CD4-positive, alpha-beta T cell treated with Interleukin-6 at 100 ng/mL for 8 hours (primary cell): ENCODE results near the gene CSNK1G1.
"Not testable (repeated sequence)": the region's sequence is repeated elsewhere in the genome, so short reads cannot be mapped to it uniquely, and the experiment has no call there.

ENCODE experiments used
- DNase-seq: peaks from one replicate; pipeline ENCODE4 v3.0.0-alpha.2; 2020; ENCODE audit warnings: mixed read lengths, low spot score

Gene CSNK1G1

DNA sequence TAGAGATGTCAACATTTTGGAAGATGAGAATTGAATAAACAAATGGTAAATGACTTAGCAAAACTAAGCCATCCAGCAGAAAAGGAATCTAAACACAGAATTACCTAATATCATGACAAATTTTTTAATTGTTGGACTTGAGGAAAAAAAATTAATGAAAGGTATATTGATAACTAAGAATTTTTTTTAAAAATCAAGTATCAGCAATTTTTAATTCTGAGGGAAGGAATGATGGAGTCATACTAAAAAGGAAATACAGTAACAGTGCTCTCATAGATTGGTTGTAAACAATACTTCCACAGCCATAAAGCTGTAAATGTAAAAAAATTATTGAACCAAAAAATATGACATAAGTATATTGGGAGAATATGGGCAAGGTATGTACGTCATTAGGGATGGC lies 68.0 kb downstream of the CSNK1G1 start:
- no peak for DNase-seq

DNA sequence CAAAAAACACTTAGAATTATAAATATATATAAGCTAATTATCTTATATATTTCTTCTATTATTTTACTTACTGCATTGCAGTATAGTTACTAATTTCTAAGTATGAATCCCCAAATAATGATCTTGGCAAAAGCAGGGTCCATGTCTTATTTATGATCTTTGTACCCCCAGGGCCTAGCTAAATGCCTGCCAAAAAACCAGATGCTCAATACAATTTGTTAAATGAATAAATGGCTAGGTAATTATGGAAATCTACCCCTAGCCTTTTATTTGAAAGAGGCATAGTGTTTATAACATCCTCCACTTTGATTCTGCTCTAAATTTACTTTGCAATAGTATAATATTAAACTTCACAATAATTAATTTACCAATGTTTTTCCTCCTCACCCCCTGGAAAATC lies 69.5 kb downstream of the CSNK1G1 start:
- no peak for DNase-seq

DNA sequence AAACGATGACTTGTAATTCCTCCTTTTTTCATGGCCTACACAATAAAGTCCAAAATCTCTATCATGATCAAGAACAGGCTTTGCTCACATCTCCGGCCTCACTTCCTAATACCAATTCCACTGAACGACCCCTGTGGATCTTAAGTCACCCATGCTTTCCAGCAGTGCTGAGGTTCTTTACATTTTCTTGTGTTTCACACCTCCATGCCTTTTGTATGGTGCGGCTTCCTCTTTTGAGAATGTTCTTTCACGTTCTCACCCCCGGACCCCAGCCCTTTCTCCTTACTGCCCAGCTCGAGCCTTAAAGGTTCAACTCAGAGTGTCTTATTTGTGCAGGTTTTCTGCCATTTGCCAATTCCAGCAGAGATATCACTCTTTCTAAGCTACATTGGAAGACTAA lies 70.1 kb downstream of the CSNK1G1 start:
- no peak for DNase-seq

DNA sequence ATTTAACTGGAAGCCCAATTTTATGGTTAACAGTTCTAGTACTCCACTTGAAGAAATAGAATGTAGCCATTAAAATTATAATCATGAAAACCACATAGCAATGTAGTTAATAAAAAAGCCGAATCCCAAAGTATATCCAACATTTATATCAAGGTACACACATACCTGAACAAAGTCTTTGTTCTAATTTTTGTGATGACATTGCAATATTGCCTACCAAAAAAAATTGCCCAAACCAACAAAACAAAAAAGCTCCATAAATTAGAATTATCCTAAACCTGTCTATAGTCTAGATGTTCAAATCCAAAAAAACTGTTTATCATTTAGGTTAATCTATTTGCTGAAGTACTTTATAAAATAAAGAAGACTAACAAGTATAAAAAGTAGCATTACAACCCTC lies 70.8 kb downstream of the CSNK1G1 start:
- DNase-seq: no peak

DNA sequence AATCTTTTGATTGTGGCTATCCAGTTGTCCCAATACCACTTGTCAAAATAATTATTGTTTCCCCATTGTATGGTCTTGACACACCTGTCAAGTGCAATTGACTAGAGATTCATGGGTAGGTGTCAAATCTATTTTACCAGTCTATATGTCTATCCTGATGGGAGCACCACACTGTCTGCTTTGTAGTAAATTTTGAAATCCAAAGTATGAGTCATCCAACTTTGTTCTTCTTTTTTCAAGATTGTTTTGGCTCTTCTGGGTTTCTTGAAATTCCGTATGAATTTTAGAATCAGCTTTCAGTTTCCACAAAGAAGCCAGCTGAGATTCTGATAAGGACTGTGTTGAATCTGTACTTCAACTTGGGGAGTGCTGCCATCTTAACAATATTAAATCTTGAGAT lies 71.9 kb downstream of the CSNK1G1 start:
- DNase-seq: no peak

DNA sequence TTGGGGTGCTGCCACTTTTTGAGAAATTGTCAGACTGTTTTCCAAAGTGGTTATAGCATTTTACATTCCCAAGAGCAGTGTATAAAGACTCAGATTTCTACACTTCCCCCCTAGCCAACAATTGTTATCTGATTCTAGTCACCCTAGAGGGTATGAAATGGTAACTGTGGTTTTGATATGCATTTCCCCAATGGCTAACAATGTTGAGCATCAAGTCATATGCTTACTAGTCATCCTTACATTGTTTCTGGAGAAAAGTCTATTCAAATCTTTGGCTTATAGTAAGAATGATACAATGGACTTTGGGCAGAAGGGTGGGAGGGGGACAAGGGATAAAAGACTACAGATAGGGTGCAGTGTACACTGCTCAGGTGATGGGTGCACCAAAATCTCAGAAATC lies 73.3 kb downstream of the CSNK1G1 start:
- DNase-seq: no peak

DNA sequence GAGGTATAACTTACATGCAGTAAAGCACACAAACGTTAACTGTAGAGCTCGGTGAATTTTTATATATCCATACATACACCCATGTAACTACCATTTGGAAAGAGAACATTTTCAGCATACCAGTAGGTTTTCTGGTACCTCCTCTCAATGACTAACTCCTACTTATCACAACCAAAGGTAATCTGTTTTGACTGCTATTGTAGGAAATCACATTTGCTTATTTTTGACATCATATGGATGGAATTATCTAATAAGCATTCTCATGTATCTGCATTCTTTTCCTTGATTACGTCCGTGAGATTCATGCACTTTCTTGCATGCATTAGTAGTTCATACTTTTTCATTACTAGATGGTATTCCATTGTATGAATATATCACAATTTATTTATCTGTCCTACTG lies 76.8 kb downstream of the CSNK1G1 start:
- DNase-seq: no peak

DNA sequence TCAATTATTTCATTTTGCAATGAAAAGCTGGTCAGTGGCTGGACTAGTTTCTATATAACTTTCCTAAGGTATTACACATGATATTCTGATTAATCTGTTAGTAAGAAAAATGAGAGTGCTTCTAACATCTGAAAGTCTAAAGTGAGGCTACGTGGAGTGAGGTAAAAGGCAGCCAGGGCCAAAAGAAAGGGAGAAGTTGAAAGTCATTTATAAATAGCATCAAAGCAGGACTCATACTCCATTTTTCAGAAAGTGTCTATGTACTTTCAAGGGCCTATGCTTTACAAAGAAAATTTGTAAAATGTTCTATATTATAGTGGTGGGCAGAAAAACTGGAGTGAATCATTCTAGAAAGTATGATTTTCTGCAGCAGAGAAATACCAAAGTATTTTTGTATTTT lies 80.0 kb downstream of the CSNK1G1 start:
- no peak for DNase-seq

DNA sequence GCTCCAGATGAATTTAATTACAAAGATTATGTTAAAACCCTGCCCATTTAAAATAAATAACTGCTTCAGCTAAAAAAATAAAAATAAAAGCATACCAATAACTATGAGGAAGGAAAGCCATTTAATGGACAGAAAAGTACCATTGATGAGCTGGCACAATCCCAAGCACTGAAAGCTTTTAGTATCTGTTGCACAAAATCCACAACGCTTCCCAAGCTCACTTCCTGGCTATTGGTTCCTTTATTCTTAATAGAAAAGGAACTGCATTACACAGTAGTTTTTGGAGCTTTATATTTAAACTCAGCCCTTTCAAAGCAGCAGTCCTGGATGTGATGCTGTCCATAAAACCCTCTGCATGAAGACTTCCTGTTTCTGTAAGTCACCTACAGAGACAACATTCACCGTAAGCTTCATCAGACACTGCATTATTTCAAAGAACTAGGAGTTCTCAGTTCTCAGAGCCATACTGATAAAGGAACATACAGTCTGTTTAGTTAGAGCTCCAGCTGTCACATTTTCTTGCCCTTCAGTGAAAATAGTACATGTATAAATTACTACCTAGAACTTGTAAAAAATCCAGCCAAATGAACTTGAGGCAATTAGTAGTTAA lies 81.5 kb downstream of the CSNK1G1 start:
- DNase-seq: no peak

DNA sequence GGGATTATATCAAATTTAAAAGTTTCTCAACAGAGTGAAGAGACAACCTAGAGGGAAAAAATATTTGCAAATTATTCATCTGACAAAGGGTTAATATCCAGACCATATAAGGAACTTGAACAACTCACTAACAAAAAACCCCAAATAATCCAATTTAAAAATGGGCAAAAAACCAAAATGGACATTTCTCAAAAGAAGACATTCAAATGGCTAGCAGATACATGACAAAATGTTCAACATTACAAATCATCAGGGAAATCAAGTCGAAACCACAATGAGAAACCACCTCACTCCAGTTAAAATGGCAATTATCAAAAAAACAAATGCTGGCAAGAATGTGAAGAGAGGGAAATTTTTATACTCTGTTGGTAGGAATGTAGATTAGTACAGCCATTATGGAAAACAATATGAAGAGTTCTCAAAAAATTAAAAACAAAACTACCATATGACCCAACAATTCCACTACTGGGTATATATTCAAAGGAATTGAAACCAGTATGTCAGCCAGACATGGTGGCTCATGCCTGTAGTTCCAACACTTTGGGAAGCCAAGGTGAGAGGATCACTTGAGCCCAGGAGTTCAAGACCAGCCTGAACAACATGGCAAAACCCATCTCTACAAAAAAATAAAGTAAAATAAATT lies 88.5 kb downstream of the CSNK1G1 start:
- DNase-seq: no peak

DNA sequence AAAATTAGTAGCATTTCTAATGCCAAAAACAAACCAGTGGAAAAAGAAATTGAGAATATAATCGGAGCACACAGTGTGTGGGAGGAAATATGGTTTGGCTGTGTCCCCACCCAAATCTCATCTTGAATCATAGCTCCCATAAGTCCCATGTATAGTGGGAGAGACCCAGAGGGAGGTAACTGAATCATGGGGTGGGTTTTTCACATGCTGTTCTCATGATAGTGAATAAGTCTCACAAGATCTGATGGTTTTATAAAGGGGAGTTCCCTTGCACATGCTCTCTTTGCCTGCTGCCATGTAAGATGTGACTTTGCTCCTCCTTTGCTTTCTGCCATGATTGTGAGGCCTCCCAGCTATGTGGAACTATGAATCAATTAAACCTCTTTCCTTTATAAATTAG lies 90.8 kb downstream of the CSNK1G1 start:
- not testable (repeated sequence) for DNase-seq

DNA sequence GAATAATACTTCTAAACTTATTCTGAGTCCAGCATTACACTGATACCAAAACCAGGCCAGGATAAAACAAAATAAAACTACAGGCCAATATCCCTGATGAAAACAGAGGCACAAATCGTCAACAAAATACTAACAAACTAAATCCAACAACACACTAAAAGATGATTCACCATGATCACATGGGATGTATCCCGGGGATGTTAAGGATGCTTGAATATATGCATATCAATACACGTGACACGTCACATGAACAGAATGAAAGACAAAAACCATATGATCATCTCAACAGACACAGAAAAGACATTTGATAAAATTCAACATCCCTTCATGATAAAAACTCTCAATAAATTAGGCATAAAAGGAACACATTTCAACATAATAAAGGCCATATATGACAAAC lies 91.5 kb downstream of the CSNK1G1 start:
- DNase-seq: no peak

DNA sequence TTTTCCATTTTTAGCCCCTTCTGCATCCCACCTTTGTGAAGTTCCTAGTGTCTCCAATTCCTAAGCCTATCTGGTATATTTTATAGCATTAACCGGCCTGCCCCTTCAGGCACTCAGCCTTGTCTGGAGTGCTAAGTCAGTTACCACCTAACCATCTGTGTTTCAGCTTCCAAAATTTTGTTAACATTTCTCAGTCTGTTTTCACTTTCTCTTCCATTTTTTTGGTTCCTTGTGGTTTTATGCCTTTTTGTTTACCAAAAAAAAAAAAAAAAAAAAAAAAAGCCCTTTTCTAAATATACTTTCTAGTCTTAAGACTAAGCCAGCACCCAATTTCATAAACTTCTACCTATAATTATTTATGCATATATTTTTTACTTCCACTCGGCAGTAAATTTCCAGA lies 92.4 kb downstream of the CSNK1G1 start:
- DNase-seq: no peak

DNA sequence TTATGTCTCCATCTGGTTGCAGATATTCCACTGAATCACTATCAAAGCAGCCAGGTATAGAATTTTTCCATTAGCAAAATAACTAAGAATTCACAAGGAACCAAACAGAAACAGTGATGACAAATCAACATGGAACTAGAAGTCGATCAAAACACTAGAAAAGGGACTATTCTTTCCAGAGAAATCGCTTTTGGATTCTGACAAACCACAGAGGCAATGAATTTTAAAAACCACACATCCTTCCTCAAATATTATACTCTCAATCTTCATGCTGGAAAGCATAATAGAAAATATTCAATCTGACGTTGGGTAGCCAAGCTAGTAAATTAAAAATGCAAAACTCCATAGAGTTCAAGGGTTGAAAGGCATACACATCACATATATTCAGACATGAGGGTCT lies 99.9 kb downstream of the CSNK1G1 start:
- no peak for DNase-seq

DNA sequence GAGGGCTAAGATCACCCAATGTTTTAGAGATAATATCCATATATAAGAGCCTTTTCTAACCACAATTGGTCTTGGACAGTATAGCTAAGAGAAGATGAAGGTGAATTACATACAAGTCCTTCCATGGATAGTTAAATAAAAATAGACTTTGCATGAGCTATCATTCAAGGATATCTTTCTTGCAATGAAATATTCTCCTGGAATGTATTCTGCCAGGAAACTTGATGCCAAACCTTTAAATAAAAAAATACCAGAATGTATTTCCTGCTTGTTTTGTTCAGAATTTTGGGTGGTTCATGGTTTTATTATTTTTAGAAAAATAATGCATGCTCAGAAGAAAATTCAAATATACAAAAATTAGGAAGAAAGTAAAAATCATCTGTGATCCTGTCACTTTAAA lies 104.3 kb downstream of the CSNK1G1 start:
- no peak for DNase-seq

DNA sequence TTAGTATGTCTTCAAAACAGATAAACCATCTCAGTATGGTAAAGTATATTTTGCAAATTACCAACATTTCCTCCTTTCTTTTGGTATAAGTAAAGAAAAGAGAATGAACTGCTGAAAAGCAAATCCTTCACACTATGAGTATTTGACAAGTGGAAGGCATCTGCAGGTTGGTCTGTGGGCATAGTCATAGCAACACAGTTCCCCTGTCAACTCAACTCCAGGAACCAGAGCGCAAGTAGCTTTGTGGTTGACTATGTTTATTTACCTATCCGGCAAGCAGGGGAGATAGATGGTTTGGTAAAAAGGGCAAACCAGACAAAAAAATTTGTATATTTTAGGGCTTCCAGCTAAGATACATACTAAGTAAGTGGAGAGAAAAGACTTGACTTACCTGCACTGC lies 104.9 kb downstream of the CSNK1G1 start:
- DNase-seq: peak; percentile 4

DNA sequence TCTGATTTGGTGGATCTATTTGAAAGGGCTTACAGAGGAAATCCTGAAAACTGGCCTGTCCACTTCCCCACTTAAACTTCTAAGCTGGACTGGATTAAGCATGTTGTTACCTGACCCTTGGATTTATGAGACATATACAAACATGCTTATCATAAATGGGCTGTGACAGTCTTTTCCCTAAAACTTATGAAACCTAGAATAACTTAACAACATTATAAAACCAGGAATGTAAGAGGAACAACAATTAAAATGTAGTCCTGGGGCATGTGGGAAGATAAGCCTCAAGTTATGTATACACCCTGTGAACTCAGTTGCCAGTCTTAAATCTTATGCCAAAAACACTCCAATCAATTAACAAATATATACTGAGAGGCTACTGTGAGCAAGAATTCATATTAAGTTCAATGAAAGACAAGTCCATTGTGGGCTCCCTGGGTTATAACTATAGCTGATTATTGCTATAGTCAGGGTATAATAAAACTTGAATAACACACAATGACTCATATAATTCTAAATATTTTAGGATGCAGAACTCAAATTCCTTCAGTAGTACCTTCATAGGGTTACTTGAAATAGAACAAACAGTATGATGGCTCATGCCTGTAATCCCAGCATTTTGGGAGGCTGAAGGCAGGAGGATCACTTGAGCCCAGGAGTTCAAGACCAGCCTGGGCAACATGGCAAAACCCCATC lies 105.9 kb downstream of the CSNK1G1 start:
- no peak for DNase-seq

DNA sequence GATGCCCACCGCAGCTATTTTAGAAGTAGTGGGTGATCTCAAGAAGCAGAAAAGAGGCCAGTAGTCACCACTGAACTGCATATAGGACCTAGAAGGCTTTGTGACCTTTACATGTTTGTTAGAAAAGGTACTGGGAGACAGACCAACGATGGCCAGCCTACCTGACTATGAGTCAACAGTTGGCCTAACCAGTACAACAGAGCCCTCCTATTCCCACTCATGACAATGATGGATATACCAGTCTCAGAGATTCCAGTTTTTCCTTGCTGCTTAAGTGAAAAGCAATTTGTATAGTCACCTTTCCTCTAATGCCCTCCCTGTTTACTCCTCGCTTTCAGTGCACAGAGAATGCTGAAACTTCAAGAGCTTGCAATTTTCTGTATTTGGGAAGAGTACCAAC lies 106.6 kb downstream of the CSNK1G1 start:
- DNase-seq: no peak

DNA sequence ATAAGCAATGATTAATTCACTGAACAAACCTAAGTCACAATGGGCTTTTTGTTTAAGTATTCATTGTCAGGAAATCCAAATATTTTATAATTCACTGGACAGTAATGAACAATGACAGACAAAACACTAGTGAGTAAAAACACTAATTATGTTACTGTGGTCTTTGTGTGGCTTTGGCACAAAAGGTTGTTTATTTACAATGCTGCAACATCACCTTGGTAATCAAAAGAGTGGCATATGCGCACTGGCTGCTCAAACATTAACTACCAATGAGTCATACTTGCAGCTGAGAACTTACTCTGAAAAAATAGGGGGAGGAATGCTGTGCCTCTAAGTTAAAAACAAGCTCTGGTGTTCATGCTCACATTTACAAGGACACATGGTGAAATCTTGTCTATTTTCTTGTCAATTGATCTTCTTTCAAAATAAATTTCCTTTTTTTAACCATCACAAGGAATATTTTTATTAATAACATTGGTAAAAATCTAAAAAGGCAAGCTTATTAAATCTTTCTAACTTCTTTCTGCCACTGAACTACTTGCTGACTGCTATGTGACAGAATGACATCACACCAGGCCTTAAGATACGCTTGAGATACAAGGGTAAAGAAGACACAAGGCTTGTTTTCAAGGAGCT lies 107.9 kb downstream of the CSNK1G1 start:
- DNase-seq: peak; percentile 17

DNA sequence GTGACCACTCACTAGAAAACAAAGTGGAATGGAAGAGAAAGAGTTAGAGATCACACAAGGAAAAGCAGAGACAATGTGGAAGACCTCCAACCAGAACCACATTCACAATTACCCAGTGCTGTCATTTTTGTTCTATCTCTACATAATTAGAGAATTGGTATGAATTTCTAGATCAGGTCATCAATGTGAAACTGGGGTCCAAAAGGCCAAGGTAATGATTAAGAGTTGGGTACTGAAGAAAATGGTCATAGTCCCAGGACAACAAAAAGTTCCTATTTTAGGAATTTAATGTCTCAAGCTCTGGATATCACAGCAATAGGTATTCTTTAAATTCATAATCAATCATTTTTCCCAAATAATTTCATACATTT lies 108.5 kb downstream of the CSNK1G1 start:
- no peak for DNase-seq

DNA sequence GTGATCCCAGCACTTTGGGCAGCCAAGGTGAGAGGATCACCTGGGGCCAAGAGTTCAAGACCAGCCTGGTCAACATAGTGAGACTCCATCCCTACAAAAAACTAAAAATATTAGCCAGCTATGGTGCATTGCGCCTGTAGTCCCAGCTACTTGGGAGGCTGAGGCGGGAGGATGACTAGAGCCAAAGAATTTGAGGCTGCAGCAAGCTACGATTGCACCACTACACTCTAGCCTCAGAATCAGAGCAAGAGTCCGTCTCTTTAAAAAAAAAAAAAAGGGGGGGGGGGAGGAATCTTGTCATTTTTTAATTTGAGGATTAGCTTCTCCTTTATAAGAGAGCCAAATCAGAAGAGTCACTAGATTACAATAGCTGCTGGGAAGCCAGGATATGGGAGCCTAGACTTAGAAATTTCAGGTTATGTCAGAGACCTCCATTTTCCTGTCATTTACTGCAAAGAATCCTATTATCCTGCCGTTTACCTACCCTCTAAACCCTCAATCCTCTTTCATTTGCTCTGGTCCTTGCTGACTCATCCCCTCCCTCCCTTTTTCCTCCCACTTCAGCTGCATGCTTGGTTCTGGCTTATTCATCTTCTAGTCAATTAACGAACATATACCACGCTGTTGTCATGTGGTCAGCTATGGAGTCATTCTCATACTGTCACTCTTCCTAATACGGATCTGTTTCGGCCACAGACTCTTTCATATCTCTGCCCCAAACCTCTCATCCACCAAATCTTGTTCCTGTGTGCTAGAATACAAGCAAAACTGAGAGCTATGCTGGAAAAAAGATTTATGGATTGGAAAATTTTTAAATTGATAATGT lies 109.4 kb downstream of the CSNK1G1 start:
- no peak for DNase-seq

DNA sequence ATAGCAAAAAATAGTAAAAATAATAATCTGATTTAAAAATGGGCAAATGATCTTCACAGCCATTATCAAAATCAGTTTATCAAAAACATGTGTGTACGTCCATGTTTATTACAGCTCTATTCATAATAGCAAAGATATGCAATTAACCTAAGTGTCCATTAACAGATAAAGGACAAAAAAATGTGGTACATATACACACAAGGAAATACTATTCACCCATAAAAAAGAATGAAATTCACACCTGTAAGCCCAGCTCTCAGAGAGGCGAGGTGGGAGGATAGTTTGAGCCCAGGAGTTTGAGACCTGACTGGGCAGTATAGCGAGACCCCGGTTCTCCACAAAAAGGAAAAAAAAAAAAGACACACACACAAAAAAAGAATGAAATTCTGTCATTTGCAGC lies 110.6 kb downstream of the CSNK1G1 start:
- no peak for DNase-seq
